Right lobe of liver (tissue), 6 donors: ENCODE measurements around the gene SYT15. TPM values are rescaled to one million over a fixed set of nuclear protein-coding genes. Genes with fewer than 3 reads are reported as not detected.
"Not testable (repeated sequence)": the region's sequence is repeated elsewhere in the genome, so short reads cannot be mapped to it uniquely, and the experiment has no call there.

Experiments
- ATAC-seq, 4 donors: fragments of 200-7000 bp; cut with Tn5 transposase; one replicate each; pipeline ENCODE4 v1.9.1; 2020; ENCODE audit warnings: mild to moderate bottlenecking in 4 of 4, moderate library complexity in 4 of 4
- DNase-seq, 3 donors: peaks; one replicate each; pipeline ENCODE4 v3.0.0-alpha.2; 2020
- H3K27ac ChIP-seq, 3 donors: fragments of 200-600 bp; one replicate each; pipeline ENCODE4 v1.8.0; 2022
- H3K27me3 ChIP-seq, 2 donors: fragments of 200-600 bp; one replicate each; pipeline ENCODE4 v1.8.0; 2022
- H3K36me3 ChIP-seq, 4 donors: fragments of 200-600 bp; sonication (generic) in 1 of 4; one replicate each; pipeline versions ENCODE4 v1.5.1 to v1.8.0; 2017 to 2022; ENCODE audit warnings: control low read depth in 1 of 4
- H3K4me1 ChIP-seq, 4 donors: fragments of 200-600 bp; sonication (generic) in 1 of 4; one replicate each; pipeline versions ENCODE4 v1.5.1 to v1.8.0; 2017 to 2022; ENCODE audit warnings: control low read depth in 1 of 4
- H3K4me3 ChIP-seq, 3 donors: fragments of 200-600 bp; one replicate each; pipeline ENCODE4 v1.8.0; 2022
- H3K9me3 ChIP-seq, 4 donors: fragments of 200-600 bp; sonication (generic) in 1 of 4; one replicate each; pipeline versions ENCODE4 v1.5.1 to v1.8.0; 2017 to 2022; ENCODE audit warnings: control low read depth in 1 of 4
- WGBS: methylation state at CpG from one replicate; pipeline ENCODE4 v1.1.6; 2018; ENCODE audit warnings: low coverage, low lambda C conversion rate; ENCODE audit not compliant: insufficient coverage; ENCODE audit errors: missing lambda C conversion rate; 5-methylcytosine and 5-hydroxymethylcytosine counted together
- intact Hi-C, 2 donors: fragments of 100-400 bp; cut with DNase I; formaldehyde crosslinking; loops; one replicate each; pipeline versions ENCODE4 v1.11.2 to v1.14.1; 2022
- total RNA-seq, 6 experiments: library from RNA; depleted of rRNA in 2 of 6; stranded (reverse); fragments of >200 nt in 2 of 6; fragmentation: NEBNext Ultra II Directional in 3 of 6; extraction: Animal tissue kit (Norgen Biotek cat#: 25700) in 3 of 6; gene quantifications; one replicate each; pipeline versions ENCODE4 v1.1.0 to v1.2.4, GENCODE V29; 2016 to 2023
- TF ChIP-seq, protein P1 (sequence below), 4 donors: fragments of 200-600 bp in 3 of 4; fragments of 450-650 bp in 1 of 4; IDR thresholded peaks; one replicate each; pipeline versions ENCODE4 v1.5.1 to v1.8.0; 2016 to 2022; ENCODE audit warnings: antibody characterized with exemption in 4 of 4, mild to moderate bottlenecking in 2 of 4
- donor health status: DM: no; HTN: yes; CAD: no.
- donor health status: DM: no; HTN: no; CAD: no.
- donor health status: DM: no; HTN: no; CAD: no.
- donor health status: DM: no; HTN: yes; CAD: no.
- donor health status: DM: no; HTN: yes; CAD: no.

The SYT15 gene
- total RNA-seq, 6 experiments from 2014 or later = 0.43 to 1.3 (median 0.82) TPM

DNA sequence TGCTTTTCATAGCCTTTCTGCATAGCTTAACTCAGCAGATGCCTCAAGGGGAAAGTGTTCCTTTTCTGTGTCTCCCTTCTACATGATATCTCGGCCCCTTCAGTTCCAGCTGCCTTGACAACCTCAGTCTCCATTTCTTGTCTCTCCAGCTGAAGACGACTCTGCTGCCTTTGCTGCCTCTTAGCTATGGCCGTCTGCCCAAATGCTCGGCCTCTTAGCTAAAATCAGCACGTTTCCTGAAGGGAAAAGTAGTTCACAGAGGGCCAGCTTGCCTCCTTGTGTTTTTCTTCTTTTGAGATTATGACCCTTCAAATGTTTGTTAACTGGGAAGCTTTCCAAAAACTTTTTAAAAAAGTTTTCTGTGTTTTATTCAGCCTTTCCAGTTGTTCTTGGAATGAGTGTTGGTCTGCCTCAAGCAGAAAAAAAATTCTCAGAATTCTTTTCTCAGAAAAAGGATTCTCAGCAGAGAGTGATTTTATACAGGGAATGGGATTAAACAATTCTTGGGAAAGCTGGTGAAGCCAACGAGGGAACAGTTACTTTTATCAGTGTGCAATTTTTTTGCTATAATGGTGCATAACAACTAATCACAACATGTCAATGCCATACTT, 15.6 kb downstream of the SYT15 start:
- H3K9me3 ChIP-seq, intact Hi-C loops, H3K27me3 ChIP-seq, H3K4me3 ChIP-seq, H3K27ac ChIP-seq, DNase-seq, H3K36me3 ChIP-seq, H3K4me1 ChIP-seq: not testable (repeated sequence)
- 36% methylated on average over 5 of the region's 6 CpGs for WGBS
- ATAC-seq = peak in 3 of 4 donors; percentile 8 to 52 (median 30)

DNA sequence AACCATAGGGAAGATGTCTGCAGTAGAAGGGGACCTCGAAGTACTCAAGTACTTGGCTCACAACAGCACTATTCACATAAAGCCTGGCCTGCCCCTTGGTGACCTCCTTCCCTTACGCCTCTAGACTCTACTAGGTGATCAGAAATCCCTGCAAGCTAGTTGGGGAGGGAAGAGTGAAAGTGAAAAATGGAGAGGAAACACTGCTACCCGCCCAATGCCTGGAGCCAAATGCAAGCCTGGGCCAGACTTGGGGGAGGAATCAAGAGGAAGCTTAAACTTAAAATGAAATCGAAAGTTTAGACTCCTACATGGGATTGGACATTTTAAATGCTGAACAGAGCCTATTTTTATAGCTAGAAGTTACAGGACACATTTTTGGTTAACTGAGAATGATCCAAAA, 17.6 kb downstream of the SYT15 start:
- H3K4me3 ChIP-seq, H3K27me3 ChIP-seq, H3K4me1 ChIP-seq, intact Hi-C loops, H3K9me3 ChIP-seq, H3K36me3 ChIP-seq: not testable (repeated sequence)
- H3K27ac ChIP-seq = peak overlapping the region in 1 of 3 donors; percentile 40
- DNase-seq (peak in 1 of 3 donors; percentile 29), ATAC-seq (peak; percentile 24 to 48 (median 36))
- 17% methylated on average over 2 of the region's 4 CpGs for WGBS

DNA sequence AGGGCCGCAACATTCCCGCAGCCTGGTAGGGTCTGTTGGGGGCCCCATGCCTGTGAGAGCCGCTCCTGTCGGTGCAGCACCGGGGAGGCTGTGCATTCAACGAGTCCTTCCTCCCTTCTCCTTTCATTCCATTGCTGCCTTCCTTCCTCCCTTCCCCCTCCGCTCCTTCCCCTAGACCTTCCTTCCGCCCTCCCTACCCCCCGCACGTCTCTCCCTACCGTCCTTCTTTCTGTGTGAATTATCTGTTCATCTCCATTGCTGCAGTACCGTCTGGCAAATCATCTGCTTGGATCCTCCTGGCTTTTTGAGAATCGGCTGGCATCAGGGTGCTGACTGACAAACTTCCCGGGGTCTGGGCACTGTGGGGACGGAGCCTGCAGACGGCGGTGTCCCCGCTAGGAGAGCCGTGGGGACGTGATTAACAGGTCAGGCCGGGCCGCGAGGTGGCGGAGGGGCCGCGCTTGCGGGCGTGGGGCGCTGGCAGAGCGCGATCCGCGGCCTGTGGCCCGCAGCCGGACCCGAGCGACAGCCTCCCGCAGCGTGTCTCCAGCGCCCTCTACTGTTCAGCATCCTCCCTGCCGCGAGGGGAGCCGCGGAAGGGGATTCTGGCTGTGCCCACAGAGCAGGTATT, 18.8 kb downstream of the SYT15 start:
- 0% methylated on average over 8 of the region's 44 CpGs for WGBS
- TF ChIP-seq, protein P1, sequence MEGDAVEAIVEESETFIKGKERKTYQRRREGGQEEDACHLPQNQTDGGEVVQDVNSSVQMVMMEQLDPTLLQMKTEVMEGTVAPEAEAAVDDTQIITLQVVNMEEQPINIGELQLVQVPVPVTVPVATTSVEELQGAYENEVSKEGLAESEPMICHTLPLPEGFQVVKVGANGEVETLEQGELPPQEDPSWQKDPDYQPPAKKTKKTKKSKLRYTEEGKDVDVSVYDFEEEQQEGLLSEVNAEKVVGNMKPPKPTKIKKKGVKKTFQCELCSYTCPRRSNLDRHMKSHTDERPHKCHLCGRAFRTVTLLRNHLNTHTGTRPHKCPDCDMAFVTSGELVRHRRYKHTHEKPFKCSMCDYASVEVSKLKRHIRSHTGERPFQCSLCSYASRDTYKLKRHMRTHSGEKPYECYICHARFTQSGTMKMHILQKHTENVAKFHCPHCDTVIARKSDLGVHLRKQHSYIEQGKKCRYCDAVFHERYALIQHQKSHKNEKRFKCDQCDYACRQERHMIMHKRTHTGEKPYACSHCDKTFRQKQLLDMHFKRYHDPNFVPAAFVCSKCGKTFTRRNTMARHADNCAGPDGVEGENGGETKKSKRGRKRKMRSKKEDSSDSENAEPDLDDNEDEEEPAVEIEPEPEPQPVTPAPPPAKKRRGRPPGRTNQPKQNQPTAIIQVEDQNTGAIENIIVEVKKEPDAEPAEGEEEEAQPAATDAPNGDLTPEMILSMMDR (IDR thresholded peaks at IDR 0.05) = peak in 2 of 4 donors; percentile 12 to 21
- H3K9me3 ChIP-seq, intact Hi-C loops, H3K27me3 ChIP-seq, H3K27ac ChIP-seq, H3K36me3 ChIP-seq, H3K4me1 ChIP-seq: not testable (repeated sequence)
- ATAC-seq (peak; percentile 92 to 97 (median 96)), DNase-seq (peak; percentile 43 to 60 (median 56))
- peak overlapping the region in 2 of 3 donors; percentile 25 to 51 for H3K4me3 ChIP-seq

DNA sequence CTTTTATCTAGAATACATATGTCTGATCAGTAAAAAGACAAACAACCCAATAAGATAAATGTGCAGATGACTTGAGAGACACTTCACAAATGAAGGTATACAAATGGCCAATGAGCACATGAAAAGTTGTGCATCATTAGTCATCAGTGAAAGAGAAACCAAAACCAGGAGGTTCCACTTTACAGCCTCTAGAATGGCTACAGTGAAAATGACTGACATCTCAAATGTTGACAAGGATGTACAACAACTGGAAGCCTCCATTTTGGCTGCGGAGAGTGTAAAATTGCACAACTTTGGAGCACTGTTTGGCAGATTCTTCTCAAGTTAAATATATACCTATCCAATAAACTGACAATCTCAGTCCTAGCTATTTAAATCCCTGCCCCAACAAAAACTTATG, 21.6 kb downstream of the SYT15 start:
- 27% methylated on average over 1 of the region's 1 CpG for WGBS
- intact Hi-C loops, H3K27me3 ChIP-seq, H3K4me1 ChIP-seq, H3K27ac ChIP-seq, H3K36me3 ChIP-seq, DNase-seq, H3K9me3 ChIP-seq, H3K4me3 ChIP-seq: not testable (repeated sequence)
- peak; percentile 6 to 66 (median 20) for ATAC-seq

DNA sequence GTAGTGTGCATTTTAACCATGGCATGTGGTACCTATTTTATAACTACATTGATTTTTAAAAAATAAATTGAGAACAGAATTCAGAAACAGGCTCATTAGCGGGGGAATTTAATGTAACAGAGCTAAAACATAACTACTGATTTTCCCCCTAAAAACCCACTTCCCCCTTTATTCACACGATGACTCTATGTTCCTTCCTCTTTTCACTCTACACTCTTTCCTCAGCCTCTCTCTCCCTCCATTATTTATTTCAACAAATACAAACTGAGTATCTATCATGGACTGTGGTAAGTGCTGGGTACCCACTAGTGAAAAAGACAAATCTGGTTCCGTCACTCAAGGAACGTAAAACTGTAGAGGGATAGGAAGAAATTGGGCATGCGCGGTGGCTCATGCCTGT, 36.6 kb downstream of the SYT15 start:
- not testable (repeated sequence) for H3K27ac ChIP-seq, H3K9me3 ChIP-seq, H3K4me1 ChIP-seq

DNA sequence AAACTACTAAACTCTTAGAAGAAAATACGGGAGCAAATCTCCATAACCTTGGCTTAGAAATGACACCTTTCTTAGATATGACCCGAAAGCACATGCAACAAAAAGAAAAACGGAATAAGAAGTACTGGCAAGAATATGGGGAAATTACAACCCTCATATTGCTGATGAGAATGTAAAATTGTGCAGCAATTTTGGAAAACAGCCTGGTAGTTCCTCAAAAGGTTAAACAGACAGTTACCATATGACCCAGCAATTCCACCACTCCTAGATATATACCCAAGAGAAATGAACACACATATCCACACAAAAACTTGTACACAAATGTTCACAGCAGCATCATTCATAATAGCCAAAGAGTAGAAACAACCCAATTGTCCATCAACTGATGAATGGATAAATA, 37.3 kb downstream of the SYT15 start:
- H3K27me3 ChIP-seq, H3K27ac ChIP-seq, DNase-seq, H3K9me3 ChIP-seq, H3K36me3 ChIP-seq, H3K4me3 ChIP-seq, intact Hi-C loops, H3K4me1 ChIP-seq: not testable (repeated sequence)
- ATAC-seq = peak in 2 of 4 donors; percentile 51 to 63
- no CpG with 5 or more reads among the region's 3 CpGs for WGBS

More for the DNA sequence above, 36.6 kb downstream of the SYT15 start:
- H3K4me3 ChIP-seq, H3K36me3 ChIP-seq, H3K27me3 ChIP-seq, intact Hi-C loops, DNase-seq: not testable (repeated sequence)
- ATAC-seq = peak in 2 of 4 donors; percentile 45 to 47
- no CpG with 5 or more reads among the region's 6 CpGs for WGBS

DNA sequence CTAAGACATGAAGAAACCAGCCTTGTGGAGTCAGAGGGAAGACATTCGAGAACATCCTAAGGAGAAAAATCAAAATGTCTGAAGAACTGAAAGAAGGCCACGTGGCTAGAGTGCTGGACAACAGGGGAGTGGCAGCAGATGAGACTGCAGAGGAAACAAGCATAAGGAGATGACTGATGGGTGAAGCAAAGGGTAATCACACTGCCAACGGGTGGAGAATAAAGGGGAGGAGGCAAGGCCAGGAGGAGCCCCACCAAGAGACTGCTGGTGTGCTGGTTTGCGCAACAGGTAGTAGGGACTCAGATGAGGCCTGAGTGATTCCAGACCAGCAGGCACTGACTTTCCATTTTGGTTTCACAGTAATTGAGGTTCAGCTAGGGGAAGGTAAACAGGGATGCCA, 38.2 kb downstream of the SYT15 start:
- ATAC-seq = peak in 3 of 4 donors; percentile 27 to 44 (median 38)

DNA sequence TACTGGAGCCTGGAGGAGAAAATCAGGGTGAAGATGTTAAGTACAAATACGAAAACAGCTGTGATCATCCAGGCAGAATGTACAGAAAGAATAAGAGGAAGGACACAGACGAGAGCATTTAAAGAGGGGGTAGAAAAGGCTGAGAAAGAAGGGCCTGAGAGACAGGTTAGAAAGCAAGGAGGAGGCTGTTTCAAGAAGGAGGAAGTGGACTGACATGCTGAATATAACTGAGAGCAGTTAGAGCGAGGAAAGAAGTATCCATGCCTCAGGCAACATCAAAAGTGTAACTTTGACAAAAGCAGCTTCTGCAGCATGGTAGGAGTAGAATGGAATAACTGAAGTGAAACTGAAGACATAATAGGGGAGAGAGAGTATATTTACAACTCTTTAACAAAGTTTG, 39.0 kb downstream of the SYT15 start:
- H3K4me3 ChIP-seq, H3K27ac ChIP-seq, DNase-seq, H3K9me3 ChIP-seq, intact Hi-C loops, H3K4me1 ChIP-seq, H3K27me3 ChIP-seq, H3K36me3 ChIP-seq: not testable (repeated sequence)
- ATAC-seq = peak in 1 of 4 donors; percentile 39
- WGBS = 71% methylated on average over 1 of the region's 3 CpGs

More for the DNA sequence above, 38.2 kb downstream of the SYT15 start:
- DNase-seq, H3K27me3 ChIP-seq, H3K27ac ChIP-seq, H3K9me3 ChIP-seq, H3K4me1 ChIP-seq, H3K36me3 ChIP-seq, intact Hi-C loops, H3K4me3 ChIP-seq: not testable (repeated sequence)
- 88% methylated on average over 2 of the region's 4 CpGs for WGBS

DNA sequence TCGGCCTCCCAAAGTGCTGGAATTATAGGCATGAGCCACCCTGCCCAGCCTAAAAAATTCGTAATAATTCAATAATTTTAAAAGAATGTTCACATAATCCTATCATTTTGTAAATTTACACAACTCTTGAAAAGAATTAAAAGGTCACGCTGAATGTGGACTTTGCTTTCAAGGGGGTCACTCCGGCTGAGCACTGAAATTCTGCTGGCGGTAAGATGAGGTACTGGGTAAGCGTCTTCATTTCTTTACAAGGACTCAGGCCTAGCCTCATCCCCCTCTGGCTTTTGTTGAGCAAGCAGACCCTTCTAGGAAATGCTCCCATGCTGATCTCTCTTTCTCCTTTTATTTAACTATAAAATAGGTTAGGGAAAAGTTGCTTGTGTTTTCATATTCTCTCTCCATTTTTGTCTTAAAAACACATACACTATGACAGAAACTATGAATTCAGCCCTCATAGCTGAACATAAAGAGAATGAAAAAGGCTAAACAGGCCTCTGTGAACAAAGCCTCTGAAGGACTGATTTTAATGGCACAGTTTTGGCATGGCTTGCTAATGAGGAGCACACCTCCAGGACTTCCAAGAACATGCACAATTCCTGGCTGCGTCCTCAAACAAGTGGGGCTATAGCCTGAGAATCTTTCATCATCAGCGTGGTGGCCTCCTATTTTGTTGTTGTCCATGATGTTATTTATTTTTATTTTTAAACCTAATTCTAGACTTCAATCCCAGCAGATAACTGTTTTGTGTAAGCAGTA, 45.1 kb downstream of the SYT15 start:
- H3K27ac ChIP-seq, H3K27me3 ChIP-seq, DNase-seq, H3K4me3 ChIP-seq, H3K9me3 ChIP-seq, intact Hi-C loops, H3K36me3 ChIP-seq, H3K4me1 ChIP-seq: not testable (repeated sequence)
- WGBS = 52% methylated on average over 3 of the region's 8 CpGs
- peak; percentile 40 to 80 (median 72) for ATAC-seq

DNA sequence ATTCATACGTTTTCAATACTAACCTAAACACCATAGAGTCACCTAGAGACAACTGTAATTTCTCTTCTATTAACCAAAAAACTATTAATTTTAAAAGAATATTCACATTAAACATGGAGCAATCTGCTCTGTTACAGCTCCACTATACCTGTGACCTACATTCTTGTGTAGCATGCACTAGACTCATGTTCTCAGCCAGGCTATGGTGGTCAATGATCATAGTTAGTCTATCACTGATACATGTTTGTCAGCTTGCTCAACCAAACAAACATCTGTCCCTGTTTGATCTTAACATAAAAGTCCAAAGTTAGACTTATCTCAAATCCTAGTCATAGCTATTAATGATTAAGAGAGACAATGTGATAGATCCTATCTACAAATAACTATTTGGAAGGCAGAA, 50.9 kb downstream of the SYT15 start:
- H3K27ac ChIP-seq, H3K4me3 ChIP-seq, intact Hi-C loops, H3K27me3 ChIP-seq, H3K9me3 ChIP-seq, H3K4me1 ChIP-seq, DNase-seq, H3K36me3 ChIP-seq: not testable (repeated sequence)
- peak; percentile 79 to 93 (median 88) for ATAC-seq
- no CpG with 5 or more reads among the region's 1 CpG for WGBS
